H1 (cell line): ENCODE data around the gene GRAMD4. TPM values are rescaled to one million over a fixed set of nuclear protein-coding genes. Genes with fewer than 3 reads are reported as not detected.

Source experiments
- CTCF ChIA-PET: fragments of 300-600 bp; sonication (Branson Sonifier 250); formaldehyde crosslinking; loops from one replicate; lab custom pipeline; 2021; ENCODE audit not compliant: partially characterized antibody; lab: Charles Lee
- POLR2A ChIA-PET: fragments of 300-600 bp; sonication (Branson Sonifier 250); formaldehyde crosslinking; loops from one replicate; lab custom pipeline; 2021; ENCODE audit warnings: inconsistent platforms; ENCODE audit not compliant: partially characterized antibody; lab: Charles Lee
- DNase-seq, 2 experiments: peaks; one replicate each; pipeline versions ENCODE4 v3.0.0 to v3.0.0-alpha.2; 2010 to 2022; ENCODE audit warnings: low spot score in 2 of 2, low read depth in 1 of 2, mixed read lengths in 1 of 2
- FAIRE-seq: peaks from 2 replicates; lab custom pipeline; 2011; peaks lifted over from hg19 to GRCh38; lab: Jason Lieb, UNC
- H2AFZ ChIP-seq: 2 replicates; pipeline ENCODE4 v1.8.1; 2012; ENCODE audit warnings: low read length, inconsistent platforms
- H2AK5ac ChIP-seq: 2 replicates; pipeline ENCODE4 v1.6.1; 2013; ENCODE audit warnings: low read depth, low read length
- H2BK120ac ChIP-seq: replicated peaks from 2 replicates; pipeline ENCODE3; 2013; ENCODE audit warnings: low read depth, low read length, inconsistent platforms
- H2BK12ac ChIP-seq: 2 replicates; pipeline ENCODE4 v1.6.1; 2013; ENCODE audit warnings: low read depth, low read length
- H2BK15ac ChIP-seq: 2 replicates; pipeline ENCODE4 v1.6.1; 2013; ENCODE audit warnings: low read length
- H2BK20ac ChIP-seq: 2 replicates; pipeline ENCODE4 v1.6.1; 2013; ENCODE audit warnings: low read length
- H2BK5ac ChIP-seq: 2 replicates; pipeline ENCODE4 v1.6.1; 2013; ENCODE audit warnings: low read depth, low read length
- H3K14ac ChIP-seq: 2 replicates; pipeline ENCODE4 v1.6.1; 2013; ENCODE audit warnings: inconsistent platforms; ENCODE audit not compliant: insufficient read length
- H3K18ac ChIP-seq: 2 replicates; pipeline ENCODE4 v1.6.1; 2013; ENCODE audit warnings: low read length; ENCODE audit errors: extremely low read depth
- H3K23ac ChIP-seq: 2 replicates; pipeline ENCODE4 v1.6.1; 2013; ENCODE audit warnings: inconsistent platforms; ENCODE audit not compliant: insufficient read length
- H3K23me2 ChIP-seq: 2 replicates; pipeline ENCODE4 v1.6.1; 2013; ENCODE audit warnings: low read depth, low read length
- H3K27ac ChIP-seq: 2 replicates; pipeline ENCODE4 v1.6.1; 2011; ENCODE audit warnings: low read depth, low read length, inconsistent platforms
- H3K27me3 ChIP-seq, 4 experiments: replicated peaks in 1 of 4; 1 replicate in 1 of 4; 2 replicates in 3 of 4; pipeline versions ENCODE4 v1.6.1 to v1.8.1; 2011 to 2013; ENCODE audit warnings: low read length in 3 of 4, mild to moderate bottlenecking in 3 of 4, inconsistent platforms in 2 of 4, mixed read lengths in 2 of 4, moderate library complexity in 1 of 4; ENCODE audit not compliant: control insufficient read depth in 3 of 4, insufficient read depth in 3 of 4; ENCODE audit errors: extremely low read depth in 1 of 4
- H3K36me3 ChIP-seq, 4 experiments: 2 replicates each; pipeline versions ENCODE4 v1.6.1 to v1.8.1; 2011 to 2013; ENCODE audit warnings: mild to moderate bottlenecking in 4 of 4, low read length in 3 of 4, moderate library complexity in 2 of 4, control low read depth in 1 of 4, inconsistent platforms in 1 of 4; ENCODE audit not compliant: insufficient read depth in 4 of 4, control insufficient read depth in 2 of 4
- H3K4ac ChIP-seq: replicated peaks from 2 replicates; pipeline ENCODE3; 2013; ENCODE audit warnings: low read length, low read depth, mixed read lengths, inconsistent platforms; ENCODE audit not compliant: insufficient read length
- H3K4me1 ChIP-seq, 4 experiments: replicated peaks in 1 of 4; 1 replicate in 1 of 4; 2 replicates in 3 of 4; pipeline versions ENCODE4 v1.6.1 to v1.8.1; 2011 to 2013; ENCODE audit warnings: low read length in 3 of 4, inconsistent platforms in 2 of 4, mixed read lengths in 1 of 4; ENCODE audit not compliant: insufficient read depth in 4 of 4, control insufficient read depth in 3 of 4
- H3K4me2 ChIP-seq, 2 experiments: 2 replicates each; pipeline versions ENCODE4 v1.6.1 to v1.8.1; 2011 to 2013; ENCODE audit warnings: low read depth in 2 of 2, low read length in 2 of 2, control low read depth in 1 of 2, inconsistent platforms in 1 of 2, mild to moderate bottlenecking in 1 of 2; ENCODE audit not compliant: insufficient read depth in 1 of 2
- H3K4me3 ChIP-seq, 4 experiments: fragments of 200-600, 300-600 bp in 1 of 4; sonication (generic), shearing (Covaris generic), sonication (Bioruptor Twin) in 1 of 4; 2 replicates each; pipeline versions ENCODE4 v1.5.1 to v1.8.1; 2011 to 2016; ENCODE audit warnings: low read length in 4 of 4, low read depth in 3 of 4, control low read depth in 2 of 4, inconsistent platforms in 2 of 4, mild to moderate bottlenecking in 2 of 4, mixed read lengths in 1 of 4, moderate library complexity in 1 of 4; ENCODE audit not compliant: insufficient read depth in 2 of 4; ENCODE audit errors: extremely low read depth in 1 of 4
- H3K56ac ChIP-seq: replicated peaks from 2 replicates; pipeline ENCODE3; 2013; ENCODE audit warnings: low read depth, mild to moderate bottlenecking, mixed read lengths, low read length, inconsistent platforms; ENCODE audit not compliant: insufficient read length
- H3K79me1 ChIP-seq: 2 replicates; pipeline ENCODE4 v1.6.1; 2013; ENCODE audit warnings: low read depth, low read length, control low read depth
- H3K79me2 ChIP-seq, 2 experiments: 2 replicates each; pipeline versions ENCODE4 v1.6.1 to v1.8.1; 2012 to 2013; ENCODE audit warnings: low read length in 2 of 2, mild to moderate bottlenecking in 2 of 2, inconsistent platforms in 1 of 2; ENCODE audit not compliant: insufficient read depth in 2 of 2, control insufficient read depth in 1 of 2
- H3K9ac ChIP-seq, 4 experiments: replicated peaks in 1 of 4; 1 replicate in 1 of 4; 2 replicates in 3 of 4; pipeline versions ENCODE4 v1.6.1 to v1.8.1; 2011 to 2013; ENCODE audit warnings: low read depth in 3 of 4, low read length in 3 of 4, control low read depth in 2 of 4, mild to moderate bottlenecking in 2 of 4, moderate library complexity in 2 of 4, inconsistent platforms in 1 of 4; ENCODE audit errors: extremely low read depth in 1 of 4
- H3K9me3 ChIP-seq, 2 experiments: 2 replicates each; pipeline versions ENCODE4 v1.6.1 to v1.8.1; 2012 to 2013; ENCODE audit warnings: mild to moderate bottlenecking in 2 of 2, moderate library complexity in 2 of 2, control low read depth in 1 of 2, inconsistent platforms in 1 of 2, low read depth in 1 of 2, low read length in 1 of 2, mixed read lengths in 1 of 2; ENCODE audit not compliant: insufficient read depth in 2 of 2
- H4K20me1 ChIP-seq, 2 experiments: replicated peaks in 1 of 2; 2 replicates each; pipeline versions ENCODE3 to v1.8.1; 2011 to 2013; ENCODE audit warnings: inconsistent platforms in 2 of 2, low read length in 2 of 2, mild to moderate bottlenecking in 1 of 2; ENCODE audit not compliant: insufficient read depth in 2 of 2, control insufficient read depth in 1 of 2
- H4K5ac ChIP-seq: 2 replicates; pipeline ENCODE4 v1.6.1; 2013; ENCODE audit warnings: low read length, low read depth, mixed read lengths, inconsistent platforms; ENCODE audit not compliant: insufficient read length
- H4K8ac ChIP-seq: 2 replicates; pipeline ENCODE4 v1.8.0; 2013; ENCODE audit warnings: mild to moderate bottlenecking, moderate library complexity, low read length, inconsistent platforms; ENCODE audit not compliant: insufficient read depth; ENCODE audit errors: extremely low read depth
- H4K91ac ChIP-seq: replicated peaks from 2 replicates; pipeline ENCODE3; 2013; ENCODE audit warnings: low read length, mixed read lengths, inconsistent platforms; ENCODE audit not compliant: insufficient read length
- BRCA1 ChIP-seq: IDR thresholded peaks from 2 replicates; pipeline ENCODE4 v1.6.1; 2012; ENCODE audit warnings: low read depth, low read length, improper control_type of control experiment
- GABPA ChIP-seq: IDR thresholded peaks from 2 replicates; pipeline ENCODE4 v1.6.1; 2011; ENCODE audit warnings: mild to moderate bottlenecking, low read length, moderate library complexity, borderline replicate concordance; ENCODE audit not compliant: insufficient read depth
- KDM5A ChIP-seq: fragments of 200-600 bp; IDR thresholded peaks from 2 replicates; pipeline ENCODE4 v1.7.1; 2012; ENCODE audit warnings: mild to moderate bottlenecking, low read length, inconsistent platforms, mixed read lengths
- MAFK ChIP-seq: IDR thresholded peaks from 2 replicates; pipeline ENCODE4 v1.6.1; 2012; ENCODE audit warnings: low read depth, mild to moderate bottlenecking, improper control_type of control experiment, low read length
- POLR2AphosphoS5 ChIP-seq: IDR thresholded peaks from 2 replicates; pipeline ENCODE4 v1.6.1; 2011; ENCODE audit warnings: low read depth, low read length
- RBBP5 ChIP-seq: IDR thresholded peaks from 2 replicates; pipeline ENCODE4 v1.7.1; 2012; ENCODE audit warnings: low read depth, mild to moderate bottlenecking, inconsistent platforms, low read length, moderate library complexity, borderline replicate concordance
- SP2 ChIP-seq: IDR thresholded peaks from 2 replicates; pipeline ENCODE4 v1.6.1; 2012; ENCODE audit warnings: mild to moderate bottlenecking, low read length, inconsistent platforms
- WGBS, 2 experiments: shearing (Covaris generic) in 1 of 2; methylation state at CpG; one replicate each; pipeline versions ENCODE4 v1.1.6 to v1.1.7; 2013 to 2015; ENCODE audit warnings: low lambda C conversion rate in 2 of 2, mixed read lengths in 2 of 2, inconsistent platforms in 1 of 2, low coverage in 1 of 2, missing lambda C conversion rate in 1 of 2; ENCODE audit not compliant: insufficient replicate concordance in 2 of 2, insufficient coverage in 1 of 2, insufficient read length in 1 of 2; ENCODE audit errors: extremely low coverage in 1 of 2, missing lambda C conversion rate in 1 of 2; 5-methylcytosine and 5-hydroxymethylcytosine counted together
- polyA plus RNA-seq, 7 experiments: library from polyadenylated mRNA; depleted of rRNA in 3 of 7; stranded (reverse) in 5 of 7; unstranded in 2 of 7; fragments of >200 nt in 5 of 7; fragments of 200-250 nt in 2 of 7; gene quantifications; 1 replicate in 5 of 7; 2 replicates in 1 of 7; 4 replicates in 1 of 7; pipeline versions ENCODE4 v1.2.1 to v1.2.3, GENCODE V29; 2011 to 2013; ENCODE audit warnings: missing spikeins in 2 of 7, mixed read lengths in 2 of 7
- total RNA-seq: library from RNA; stranded (reverse); fragmentation: NEBNext Ultra II Directional; extraction: Animal tissue kit (Norgen Biotek cat#: 25700); gene quantifications from 2 replicates; pipeline ENCODE4 v1.2.1, GENCODE V29; 2021

GRAMD4 gene
- total and polyA plus RNA-seq, 2 of the 8 experiments (the other 6 are each of a cell fraction or from before 2014, with no cell fraction given) = 7.9 to 25.6 TPM

GRCh38 chr22:46665151-46665695 is 45.0 kb downstream of the GRAMD4 start:
- no peak overlapping the region for H3K14ac ChIP-seq
- CTCF ChIA-PET = no interaction called here
- TF ChIP-seq SP2 (no peak), KDM5A (no peak), RBBP5 (no peak), GABPA (no peak), POLR2AphosphoS5 (no peak), MAFK (no peak), BRCA1 (no peak)
- TF ChIP-seq, all 59 proteins: peak for 0
- no peaks in the 10 kb centered on the region for H3K79me1 ChIP-seq
- no peaks in the 10 kb centered on the region for H3K79me2 ChIP-seq
- peaks cover 0 to 1% (median 0%) of the 10 kb centered on the region in 4 experiments; a peak in 1 of 7 replicates for H3K4me1 ChIP-seq
- H2BK12ac ChIP-seq = no peak overlapping the region
- no peak overlapping the region for H3K23ac ChIP-seq
- H2AK5ac ChIP-seq = no peak overlapping the region
- no peak overlapping the region for H3K27ac ChIP-seq
- no peak overlapping the region for H2BK120ac ChIP-seq
- POLR2A ChIA-PET = interaction anchor here (1.6 kb wide), 1 partner anchor 17 kb away, joined by 4 read pairs; no protein-coding TSS in a partner anchor
- H4K91ac ChIP-seq = no peak overlapping the region
- WGBS, 2 experiments = 92% methylated on average over 21 of the region's 21 CpGs; no CpG with 5 or more reads in 1 of the 2 experiments
- no peak overlapping the region for H2BK15ac ChIP-seq
- no peak overlapping the region for H3K4ac ChIP-seq
- H3K18ac ChIP-seq = no peak overlapping the region
- H2BK5ac ChIP-seq = no peak overlapping the region
- H2BK20ac ChIP-seq = no peak overlapping the region
- H4K8ac ChIP-seq = no peak overlapping the region; the same call in 1 of the 2 replicates
- H4K20me1 ChIP-seq = peaks cover 0 to 4% of the 10 kb centered on the region in 2 experiments
- H3K9me3 ChIP-seq = no peaks in the 10 kb centered on the region
- H3K9ac ChIP-seq = no peak overlapping the region
- no peak overlapping the region for H3K56ac ChIP-seq
- no peaks in the 10 kb centered on the region for H3K23me2 ChIP-seq
- no peak overlapping the region for H3K4me2 ChIP-seq
- no peak overlapping the region for H4K5ac ChIP-seq
- H3K27me3 ChIP-seq = no peaks in the 10 kb centered on the region
- DNase-seq (no peak), FAIRE-seq (no peak)
- H2AFZ ChIP-seq = no peak overlapping the region
- H3K4me3 ChIP-seq = no peak overlapping the region
- H3K36me3 ChIP-seq = no peaks in the 10 kb centered on the region
